ENCODE results near the gene FGF5.
"Not testable (repeated sequence)": the region's sequence is repeated elsewhere in the genome, so short reads cannot be mapped to it uniquely, and the experiment has no call there.

FGF5 gene

DNA sequence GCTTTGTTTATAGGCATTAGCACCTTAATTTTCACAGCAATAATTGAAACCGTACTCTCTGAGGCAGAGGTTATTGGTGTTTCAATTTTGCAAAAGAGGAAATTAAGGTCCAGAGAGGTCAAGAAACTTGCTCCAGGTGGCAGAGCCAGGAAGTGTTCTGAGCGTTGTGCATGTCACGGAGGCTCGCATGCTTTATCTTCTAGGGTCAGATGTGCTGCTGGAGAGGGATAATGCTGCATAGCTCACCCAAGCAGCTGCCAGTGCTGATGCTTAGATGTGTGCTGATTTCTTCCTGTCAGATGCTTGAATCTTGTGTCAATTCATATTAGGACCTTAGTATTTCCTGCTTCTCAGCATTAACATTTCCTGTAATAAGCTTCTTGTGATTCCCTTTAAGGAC lies 13.0 kb upstream of the FGF5 start:
- DNase-seq (ENCODE audit: low read depth in 3 of 3, low spot score in 1 of 3): no peak

DNA sequence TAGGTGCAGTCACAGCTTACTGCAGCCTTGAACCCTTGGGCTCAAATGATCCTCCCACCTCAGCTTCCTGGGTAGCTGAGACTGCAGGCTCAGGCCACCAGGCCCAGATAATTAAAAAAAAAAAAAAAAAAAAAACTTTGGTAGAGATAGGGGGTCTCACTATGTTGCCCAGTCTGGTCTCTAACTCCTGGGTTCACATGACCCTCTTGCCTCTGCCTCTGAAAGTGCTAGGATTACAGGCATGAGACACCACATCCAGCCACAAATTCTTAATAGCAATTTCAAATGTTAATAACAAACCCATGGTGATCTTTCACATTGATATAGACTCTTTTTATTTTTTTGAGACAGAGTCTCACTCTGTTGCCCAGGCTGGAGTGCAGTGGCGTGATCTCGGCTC lies 12.3 kb upstream of the FGF5 start:
- DNase-seq (ENCODE audit: low read depth in 3 of 3, low spot score in 1 of 3): no peak

DNA sequence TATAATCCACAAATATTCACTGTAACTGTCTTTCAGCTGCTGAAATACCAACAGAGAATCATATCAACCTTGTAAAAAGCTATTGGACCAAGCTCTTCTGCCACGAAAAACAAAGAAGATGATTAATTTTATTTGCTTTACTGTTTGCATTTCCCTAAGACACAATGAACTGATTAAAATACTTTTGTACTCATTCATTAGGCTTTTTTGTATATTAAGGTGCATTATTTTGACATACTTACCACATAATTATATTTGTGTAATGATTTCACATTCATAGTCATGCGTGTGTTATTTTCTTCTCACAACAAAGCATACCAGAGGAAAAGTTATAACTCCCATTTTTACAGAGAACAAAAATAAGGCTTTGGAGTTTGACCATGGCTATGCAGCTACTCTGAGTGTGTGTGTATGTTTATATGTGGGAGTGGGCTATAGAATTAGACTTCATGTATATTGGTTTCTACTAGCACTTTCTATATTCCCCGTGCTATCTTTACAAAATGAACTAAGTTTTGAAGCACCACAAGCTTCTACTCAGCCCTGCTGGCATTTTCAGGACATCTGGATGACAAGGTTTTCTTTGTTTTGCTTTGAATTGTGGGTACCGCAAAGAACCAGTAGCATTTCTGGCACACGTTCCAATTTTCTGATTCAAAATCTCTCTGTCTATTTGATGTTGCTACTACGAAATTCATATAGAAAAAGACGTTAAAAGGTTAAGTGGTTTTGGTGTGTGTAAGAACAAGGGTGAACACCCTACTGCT lies 11.0 kb upstream of the FGF5 start:
- no peak for DNase-seq (ENCODE audit: low read depth in 3 of 3, low spot score in 1 of 3)

DNA sequence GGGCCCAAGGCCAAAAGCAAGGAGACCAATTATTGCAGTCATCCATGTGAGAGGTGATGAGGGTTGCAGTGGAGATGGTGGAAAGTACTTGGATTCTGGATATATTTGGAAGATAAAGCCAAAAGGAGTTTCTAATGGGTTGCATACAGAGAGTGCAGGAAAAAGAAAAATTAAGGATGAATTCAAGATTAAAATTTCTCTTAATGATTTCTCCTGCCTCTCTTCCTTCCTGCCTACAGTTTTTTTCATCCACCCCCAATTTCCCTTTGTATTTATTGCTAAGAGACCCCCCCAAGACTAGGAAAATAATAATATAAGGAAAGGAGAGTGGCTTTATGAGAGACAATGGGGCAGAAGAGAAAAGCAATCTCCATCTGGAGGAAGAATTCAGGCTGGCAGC lies 8.6 kb upstream of the FGF5 start:
- DNase-seq (ENCODE audit: low read depth in 3 of 3, low spot score in 1 of 3): no peak

DNA sequence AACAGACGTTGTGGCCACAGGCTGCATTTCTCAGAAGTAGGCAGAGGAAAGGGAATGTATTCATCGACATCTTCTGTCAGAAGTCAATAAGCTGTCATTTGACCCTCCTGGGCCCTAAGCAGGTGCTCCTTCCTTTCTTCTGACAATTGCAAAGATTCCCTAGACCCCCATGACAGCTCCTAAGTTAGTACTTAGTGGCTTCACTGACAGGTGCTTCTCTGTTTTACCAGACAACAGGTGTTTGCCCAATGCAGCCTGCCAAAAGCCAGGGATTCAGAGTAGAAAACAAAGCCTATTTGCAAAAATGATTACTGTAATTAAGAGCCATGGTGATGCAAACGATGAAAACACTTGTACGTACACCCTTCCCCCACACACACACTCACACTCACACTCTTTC lies 7.5 kb upstream of the FGF5 start:
- DNase-seq (ENCODE audit: low read depth in 3 of 3, low spot score in 1 of 3): no peak

DNA sequence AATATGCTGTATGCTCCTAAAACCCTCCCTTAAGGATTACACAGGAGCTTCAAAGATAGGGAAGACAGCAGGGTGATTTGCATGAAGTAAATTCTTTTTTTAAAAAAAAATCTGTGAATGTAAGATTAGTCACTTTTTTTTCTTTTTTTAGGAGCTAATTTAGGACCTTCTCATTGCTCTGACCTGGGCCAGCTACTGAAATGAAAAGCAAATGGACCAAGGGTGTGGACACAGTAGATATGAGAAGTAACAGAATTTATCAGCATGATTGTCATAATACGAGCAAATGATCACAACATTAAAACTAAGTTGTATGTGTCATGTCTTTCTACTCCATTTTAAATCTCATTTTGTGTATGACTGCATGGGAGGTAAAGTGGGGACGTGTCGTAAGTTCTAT lies 6.6 kb upstream of the FGF5 start:
- DNase-seq (ENCODE audit: low read depth in 3 of 3, low spot score in 1 of 3): no peak

DNA sequence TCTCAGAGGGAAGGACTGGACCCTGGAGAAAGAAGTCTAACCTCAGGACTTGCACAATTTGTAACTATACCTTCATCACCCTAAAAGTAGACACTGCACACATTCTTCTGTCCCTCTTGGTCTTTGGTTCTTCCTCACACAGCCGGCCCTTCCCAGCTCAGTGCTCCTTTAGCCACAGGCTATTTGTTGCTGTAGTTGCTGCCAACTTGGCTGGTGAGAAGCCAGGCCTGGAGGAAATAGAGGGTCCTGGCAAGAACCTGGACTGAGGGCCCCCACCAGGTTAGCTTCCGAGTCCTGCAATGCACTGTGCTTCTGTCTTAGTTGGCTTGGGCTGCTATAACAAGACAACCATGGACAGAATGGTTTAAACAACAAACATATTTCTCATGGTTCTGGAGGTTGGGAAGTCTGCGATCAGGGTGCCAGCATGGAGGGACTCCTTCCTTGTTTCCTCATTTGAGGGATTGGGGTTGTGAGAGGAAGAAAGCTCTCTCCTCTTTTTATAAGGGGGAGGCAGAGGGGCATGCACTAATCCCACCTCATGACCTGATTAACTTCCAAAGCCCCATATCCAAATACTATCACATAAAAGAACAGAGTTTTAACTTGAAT lies 4.4 kb upstream of the FGF5 start:
- DNase-seq (ENCODE audit: low read depth in 3 of 3, low spot score in 1 of 3): no peak

DNA sequence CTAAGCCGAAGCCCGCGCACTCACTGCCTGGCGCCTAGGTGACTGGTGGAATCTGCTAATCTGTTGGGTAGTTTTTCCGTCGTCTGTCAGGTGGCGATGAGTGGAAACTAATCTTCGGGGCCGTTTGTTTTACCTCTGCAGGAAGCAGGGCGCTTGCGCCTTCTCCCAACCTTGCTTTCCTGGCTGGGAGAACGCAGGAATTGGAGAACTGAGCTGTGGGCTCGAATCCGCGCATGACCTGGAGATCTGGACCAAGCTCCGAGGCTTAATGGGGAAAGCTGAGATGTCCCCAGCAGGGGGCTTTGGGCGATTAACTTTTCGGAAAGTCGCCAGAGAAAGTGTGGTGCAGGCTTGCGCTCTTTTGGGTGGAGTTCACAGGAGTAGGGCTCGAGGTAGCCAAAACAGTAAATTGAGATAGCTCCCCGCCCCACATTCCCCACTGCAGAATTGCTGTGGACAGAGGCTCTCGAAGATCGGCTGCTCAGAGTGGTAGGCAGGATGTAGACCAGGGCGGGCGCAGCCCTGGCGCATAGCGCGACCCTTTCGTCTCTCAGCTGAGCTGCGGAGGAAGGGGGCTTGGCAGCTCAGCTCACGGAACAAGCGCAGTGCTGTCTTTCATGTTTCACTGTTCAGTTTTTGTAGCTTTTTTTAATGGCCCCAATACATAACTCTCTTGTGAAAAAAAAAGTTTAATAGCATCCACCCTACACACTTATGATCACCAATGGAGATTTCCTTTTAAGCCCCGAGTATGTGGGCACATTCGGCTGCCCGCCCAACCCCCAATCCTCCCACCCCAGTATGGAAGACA lies 2.7 kb upstream of the FGF5 start:
- no peak for DNase-seq (ENCODE audit: low read depth in 3 of 3, low spot score in 1 of 3)

DNA sequence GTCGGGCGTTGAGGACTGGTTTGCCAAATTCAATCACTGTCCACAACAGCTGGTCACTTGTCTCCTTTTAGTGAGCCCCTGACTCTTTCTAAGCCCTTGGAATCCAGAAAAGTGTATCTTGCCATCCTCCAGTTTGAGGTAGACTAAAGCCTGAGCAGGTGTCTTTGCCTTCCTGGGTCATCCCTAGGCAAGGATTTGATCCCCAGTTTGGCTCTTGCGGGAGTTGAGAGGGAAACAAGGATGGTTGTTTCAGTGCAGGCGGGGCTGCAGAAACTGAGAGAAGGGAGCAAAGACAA lies 2.2 kb upstream of the FGF5 start:
- DNase-seq (ENCODE audit: low read depth in 3 of 3, low spot score in 1 of 3): no peak

DNA sequence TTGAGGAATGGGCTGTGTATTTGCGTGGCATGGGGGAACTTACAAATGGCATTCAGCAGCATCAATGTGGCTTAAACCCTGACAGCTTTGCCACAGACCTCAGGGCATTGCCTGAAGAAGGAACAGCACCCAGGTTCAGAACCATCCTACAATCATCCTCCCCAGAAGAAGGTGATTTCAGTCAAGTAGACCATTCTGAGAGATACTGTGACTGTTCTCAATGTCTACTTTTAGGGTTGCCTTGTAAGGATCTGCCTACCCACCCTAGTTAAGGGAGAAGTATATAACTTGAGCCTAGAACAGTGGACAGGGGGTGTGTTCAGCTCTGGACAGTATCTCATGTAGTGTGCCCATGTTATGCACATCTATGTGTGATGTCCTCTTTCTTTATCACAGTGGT lies 1.6 kb upstream of the FGF5 start:
- no peak for DNase-seq (ENCODE audit: low read depth in 3 of 3, low spot score in 1 of 3)

DNA sequence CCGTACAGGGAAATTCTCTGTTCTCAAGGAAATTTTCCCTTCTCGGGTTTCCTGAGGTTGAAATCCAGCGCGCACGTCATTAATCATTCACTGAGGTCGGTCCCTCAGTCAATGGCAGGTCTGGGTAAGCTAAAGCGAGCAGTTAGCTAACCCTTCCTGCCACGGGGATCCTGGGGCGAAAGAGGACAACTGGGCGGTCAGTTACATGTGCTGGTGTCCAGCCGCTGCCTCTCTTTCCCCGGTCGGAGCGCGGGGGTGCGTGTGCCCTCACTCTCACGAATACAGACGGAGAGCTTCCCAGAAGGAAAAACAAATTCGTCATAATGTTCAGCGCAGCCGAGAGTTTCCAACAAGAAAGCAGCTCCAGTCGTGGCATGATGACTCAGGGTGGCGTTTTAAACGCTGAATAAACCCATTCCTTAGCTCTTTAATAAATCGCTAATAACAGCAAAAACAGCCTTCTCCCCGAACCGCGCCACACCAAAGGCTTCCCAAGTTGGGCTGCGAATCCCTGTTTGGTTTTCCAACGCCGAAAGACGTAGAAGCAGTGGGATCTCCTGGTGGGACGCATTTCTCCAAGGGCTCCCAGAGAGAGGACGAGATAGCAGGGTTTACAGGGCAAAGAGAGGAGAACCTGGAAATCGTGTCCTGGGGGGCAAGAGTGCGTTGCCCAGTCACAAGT lies 752 bp upstream of the FGF5 start:
- no peak for DNase-seq (ENCODE audit: low read depth in 3 of 3, low spot score in 1 of 3)

DNA sequence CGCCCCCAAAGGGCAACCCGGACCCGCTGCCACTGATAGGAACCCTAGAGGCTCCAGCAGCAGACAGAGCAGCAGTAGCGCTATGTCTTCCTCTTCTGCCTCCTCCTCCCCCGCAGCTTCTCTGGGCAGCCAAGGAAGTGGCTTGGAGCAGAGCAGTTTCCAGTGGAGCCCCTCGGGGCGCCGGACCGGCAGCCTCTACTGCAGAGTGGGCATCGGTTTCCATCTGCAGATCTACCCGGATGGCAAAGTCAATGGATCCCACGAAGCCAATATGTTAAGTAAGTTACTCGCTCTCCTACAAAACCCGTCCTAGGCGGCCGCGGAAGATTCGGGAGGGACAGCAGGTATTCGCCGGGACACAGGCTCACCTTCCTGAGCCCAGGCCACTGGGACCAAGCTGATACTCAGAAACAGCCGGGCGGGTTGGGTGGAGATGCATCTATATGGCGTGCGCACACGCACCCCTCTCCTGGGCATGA lies 477 bp downstream of the FGF5 start:
- no peak for DNase-seq (ENCODE audit: low read depth in 3 of 3, low spot score in 1 of 3)

DNA sequence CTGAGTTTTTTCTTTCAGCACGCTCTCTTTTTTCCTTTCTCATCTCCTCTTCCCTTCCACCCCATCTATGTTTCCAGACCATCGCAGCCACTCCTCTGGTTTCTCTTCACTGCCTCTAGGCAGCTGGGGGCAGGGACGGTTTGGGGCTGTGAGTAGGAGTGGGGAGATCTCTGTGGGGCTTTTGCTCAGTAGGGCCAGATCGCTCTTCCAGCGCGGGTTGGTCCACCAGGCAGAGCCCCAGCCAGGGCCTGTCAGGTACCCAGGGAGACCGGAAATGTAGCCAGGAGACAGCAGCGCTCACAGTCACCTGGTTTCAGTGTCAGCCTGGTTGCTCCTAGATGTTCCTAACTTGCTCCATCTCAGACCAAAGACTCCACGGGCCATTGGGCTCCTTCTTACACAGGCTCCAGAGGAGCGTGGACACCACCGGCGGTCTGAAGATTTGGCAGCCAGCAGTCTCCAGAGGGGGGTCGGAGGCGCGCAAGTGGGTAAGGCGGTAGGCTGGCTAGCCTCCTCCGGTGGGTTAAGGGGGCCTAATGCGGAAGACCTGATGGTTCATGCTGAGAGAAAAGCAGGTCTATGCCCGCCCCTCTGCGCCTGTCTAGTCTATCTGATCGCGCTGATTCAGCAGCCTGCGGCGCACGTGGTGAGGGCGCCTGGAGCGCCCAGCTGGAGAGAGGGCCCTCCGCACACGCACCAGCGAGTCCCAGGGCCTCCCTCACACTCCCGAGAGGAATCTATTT lies 1.8 kb downstream of the FGF5 start:
- DNase-seq (ENCODE audit: low read depth in 3 of 3, low spot score in 1 of 3): no peak

DNA sequence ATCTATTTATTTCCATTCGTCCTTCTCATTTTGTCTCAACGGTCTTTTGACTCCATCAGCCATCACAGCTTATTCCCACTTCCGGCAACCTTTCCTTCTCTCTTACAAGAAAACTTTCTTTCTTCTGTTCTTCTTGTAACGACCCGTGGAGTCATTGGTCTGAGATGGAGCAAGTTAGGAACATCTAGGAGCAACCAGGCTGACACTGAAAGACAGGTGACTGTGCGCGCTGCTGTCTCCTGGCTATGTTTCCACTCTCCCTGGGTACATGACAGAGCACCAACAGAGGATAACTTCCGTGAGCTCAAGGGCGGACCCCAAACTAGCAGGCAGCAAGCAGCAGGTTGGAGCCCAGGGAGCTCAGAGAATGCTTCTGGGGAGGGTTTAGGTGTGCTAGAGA lies 2.5 kb downstream of the FGF5 start:
- no peak for DNase-seq (ENCODE audit: low read depth in 3 of 3, low spot score in 1 of 3)

DNA sequence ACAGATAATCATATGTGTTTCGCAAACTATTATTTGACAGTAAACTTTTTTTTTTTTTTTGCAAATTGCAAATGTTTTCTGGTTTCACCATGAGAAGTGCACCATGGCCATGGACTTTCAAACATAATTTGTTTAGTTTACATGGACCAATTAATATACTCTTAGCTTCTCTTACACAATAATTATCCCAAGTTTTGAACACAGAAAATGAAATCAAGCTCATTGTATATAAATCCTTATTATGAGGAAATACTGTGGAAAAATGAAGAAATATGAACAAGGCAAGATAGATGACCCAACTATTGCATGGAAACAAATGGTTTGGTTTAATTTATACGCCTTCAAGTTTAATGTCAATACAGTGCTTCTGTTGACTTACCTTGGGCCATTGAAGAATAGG lies 3.9 kb downstream of the FGF5 start:
- DNase-seq (ENCODE audit: low read depth in 3 of 3, low spot score in 1 of 3): no peak

DNA sequence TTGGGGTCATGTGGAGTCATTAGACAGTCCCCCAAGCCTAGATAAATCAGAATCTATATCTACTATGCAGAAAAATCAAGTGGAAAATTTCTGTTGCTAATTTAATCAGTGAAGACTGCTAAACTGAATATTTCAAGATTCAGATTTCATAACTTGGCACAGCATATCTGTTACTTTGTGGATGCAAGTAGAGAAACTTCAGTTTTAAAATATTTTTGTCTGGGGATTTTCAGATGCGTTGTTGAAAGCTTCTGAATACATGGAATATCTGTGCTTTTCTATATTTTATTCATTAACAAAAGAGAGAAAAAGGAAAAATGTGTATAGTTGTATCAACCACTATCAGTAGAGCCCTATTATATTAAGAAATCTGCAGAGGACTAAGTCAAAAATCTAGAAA lies 4.4 kb downstream of the FGF5 start:
- no peak for DNase-seq (ENCODE audit: low read depth in 3 of 3, low spot score in 1 of 3)

DNA sequence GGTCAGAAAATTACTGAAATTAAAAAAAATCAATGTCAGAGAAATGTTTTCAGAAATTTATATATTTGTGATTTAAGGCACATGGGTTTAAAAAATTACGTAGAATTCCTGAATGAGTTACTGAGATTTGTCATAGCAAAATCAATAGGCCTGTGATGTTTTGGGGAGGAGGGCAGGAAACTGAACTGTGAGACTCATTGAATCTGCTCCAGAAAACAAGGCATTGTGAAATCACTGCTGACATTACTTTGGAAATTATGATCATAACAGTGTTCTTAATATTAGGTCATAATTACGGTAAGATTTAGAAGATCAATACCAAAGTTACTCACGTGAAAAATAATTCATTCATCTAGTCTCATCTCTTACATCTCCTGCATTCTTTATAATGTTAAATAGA lies 5.3 kb downstream of the FGF5 start:
- no peak for DNase-seq (ENCODE audit: low read depth in 3 of 3, low spot score in 1 of 3)

DNA sequence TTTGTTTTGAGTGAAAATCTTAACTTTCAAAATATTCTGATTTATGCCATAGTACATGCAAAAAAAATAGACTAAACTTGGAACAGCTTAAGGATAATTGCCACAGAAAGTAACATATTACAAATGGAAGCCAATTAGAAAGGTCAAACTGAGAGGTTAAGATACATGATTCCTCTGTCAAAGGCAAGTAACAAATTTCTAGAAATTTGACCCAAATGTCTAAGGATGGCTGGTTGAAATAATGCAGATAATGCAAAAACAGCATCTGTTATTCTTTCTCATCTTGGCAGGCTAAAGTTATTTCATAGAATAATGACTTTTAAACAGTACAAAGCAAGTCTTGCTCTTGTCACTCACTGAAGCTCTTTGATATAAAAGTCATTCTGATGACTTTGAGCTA lies 10.5 kb downstream of the FGF5 start:
- no peak for DNase-seq (ENCODE audit: low read depth in 3 of 3, low spot score in 1 of 3)

DNA sequence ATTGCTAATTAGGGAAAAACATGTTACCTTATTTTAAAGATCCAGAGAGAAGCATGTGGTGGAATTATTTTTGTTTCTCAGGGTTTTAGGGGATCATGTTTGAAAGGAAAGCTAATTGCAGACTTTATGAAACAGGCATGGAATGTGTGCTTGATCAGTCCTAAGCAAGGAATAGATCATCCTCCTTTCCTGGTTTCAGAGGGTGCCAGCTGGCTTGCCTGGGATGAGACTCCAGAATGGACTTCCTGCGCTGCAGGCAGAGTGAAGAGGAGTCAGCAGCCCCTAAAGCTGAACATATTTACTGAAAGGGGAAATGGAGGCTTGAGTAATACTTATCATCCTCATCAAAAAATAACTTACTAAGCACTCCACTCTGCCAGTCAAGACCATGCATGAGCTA lies 13.3 kb downstream of the FGF5 start:
- DNase-seq (ENCODE audit: low read depth in 3 of 3, low spot score in 1 of 3): no peak

DNA sequence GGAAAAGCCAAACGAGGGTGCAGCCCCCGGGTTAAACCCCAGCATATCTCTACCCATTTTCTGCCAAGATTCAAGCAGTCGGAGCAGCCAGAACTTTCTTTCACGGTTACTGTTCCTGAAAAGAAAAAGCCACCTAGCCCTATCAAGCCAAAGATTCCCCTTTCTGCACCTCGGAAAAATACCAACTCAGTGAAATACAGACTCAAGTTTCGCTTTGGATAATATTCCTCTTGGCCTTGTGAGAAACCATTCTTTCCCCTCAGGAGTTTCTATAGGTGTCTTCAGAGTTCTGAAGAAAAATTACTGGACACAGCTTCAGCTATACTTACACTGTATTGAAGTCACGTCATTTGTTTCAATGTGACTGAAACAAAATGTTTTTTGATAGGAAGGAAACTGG lies 20.0 kb downstream of the FGF5 start:
- DNase-seq (ENCODE audit: low read depth in 3 of 3, low spot score in 1 of 3): no peak

DNA sequence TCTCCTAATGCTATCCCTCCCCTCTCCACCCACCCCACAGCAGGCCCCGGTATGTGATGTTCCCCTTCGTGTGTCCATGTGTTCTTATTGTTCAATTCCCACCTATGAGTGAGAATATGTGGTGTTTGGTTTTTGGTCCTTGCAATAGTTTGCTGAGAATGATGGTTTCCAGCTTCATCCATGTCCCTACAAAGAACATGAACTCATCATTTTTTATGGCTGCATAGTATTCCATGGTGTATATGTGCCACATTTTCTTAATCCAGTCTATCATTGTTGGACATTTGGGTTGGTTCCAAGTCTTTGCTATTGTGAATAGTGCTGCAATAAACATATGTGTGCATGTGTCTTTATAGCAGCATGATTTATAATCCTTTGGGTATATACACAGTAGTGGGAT lies 24.2 kb downstream of the FGF5 start:
- not testable (repeated sequence) for DNase-seq (ENCODE audit: low read depth in 3 of 3, low spot score in 1 of 3)

Measured in stimulated activated CD4-positive, alpha-beta T cell treated with anti-CD3 and anti-CD28 coated beads, TNF-alpha, amount 100 ng/mL, for 1 hour (primary cell).